Measurements from ENCODE around the gene UROS. TPM values are rescaled to one million over a fixed set of nuclear protein-coding genes. Genes with fewer than 3 reads are reported as not detected.
A peak's percentile ranks its signal among the peaks of the same experiment; 100 is the strongest.

UROS gene
- total RNA-seq, 2 experiments from 2014 or later = 43.8 to 57.9 TPM

DNA sequence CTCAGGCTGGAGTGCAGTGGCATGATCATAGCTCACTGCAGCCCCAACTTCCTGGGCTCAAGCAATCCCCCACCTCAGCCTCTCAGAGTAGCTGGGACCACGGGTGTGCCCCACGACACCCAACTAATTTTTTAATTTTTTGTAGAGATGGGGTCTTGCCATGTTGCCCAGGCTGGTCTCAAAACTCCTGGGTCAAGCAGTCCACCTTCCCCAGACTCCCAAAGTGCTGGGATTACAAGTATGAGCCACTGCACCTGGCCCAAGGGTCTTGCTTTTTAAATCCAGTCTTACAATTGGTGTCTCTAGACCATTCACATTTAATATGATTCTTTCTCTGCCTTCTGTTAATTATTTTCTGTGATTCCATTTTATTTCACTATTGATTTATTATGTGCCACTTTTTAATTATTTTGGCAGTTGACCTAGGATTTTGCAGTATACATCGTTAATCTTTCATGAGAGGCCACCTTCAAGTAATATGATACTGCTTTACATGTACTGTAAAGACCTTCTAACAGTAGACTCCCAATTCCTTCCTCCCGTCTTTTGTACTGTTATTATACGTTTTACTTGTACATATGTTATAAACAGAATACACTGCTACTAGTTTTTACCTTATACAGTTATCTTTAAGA, 66.1 kb downstream of the UROS start:
- CTCF ChIA-PET = no interaction called here
- Mint-ChIP-seq H3K27me3 (no peaks in the 10 kb centered on the region), H3K9me3 (ENCODE audit: low read depth) (no peaks in the 10 kb centered on the region), H3K36me3 (peaks cover 51% of the 10 kb centered on the region), H3K27ac (no peak overlapping the region), H3K4me1 (no peaks in the 10 kb centered on the region), H3K4me3 (no peak overlapping the region)
- DNase-seq = no peak
- no peak for ATAC-seq

DNA sequence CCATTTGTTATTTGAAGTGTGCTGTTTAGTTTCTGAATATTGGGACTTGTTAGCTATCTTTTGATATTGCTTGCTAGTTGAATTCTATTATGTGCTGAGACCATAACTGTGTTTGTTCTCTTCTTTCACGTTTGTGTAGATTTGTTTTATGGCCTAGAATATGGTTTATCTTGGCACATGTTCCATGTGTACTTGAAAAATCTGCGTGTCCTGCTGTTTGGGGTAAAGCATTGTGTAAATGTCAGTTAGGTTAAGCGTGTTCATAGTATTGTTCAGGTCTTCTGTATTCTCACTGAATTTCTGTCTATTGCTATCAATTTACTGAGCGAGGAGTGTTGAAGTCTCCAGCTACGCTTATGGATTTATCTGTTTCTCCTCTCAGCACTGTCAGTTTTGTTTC, 66.9 kb downstream of the UROS start:
- peaks cover 48% of the 10 kb centered on the region for H3K36me3 Mint-ChIP-seq
- ATAC-seq = no peak
- H3K27ac Mint-ChIP-seq = no peak overlapping the region

DNA sequence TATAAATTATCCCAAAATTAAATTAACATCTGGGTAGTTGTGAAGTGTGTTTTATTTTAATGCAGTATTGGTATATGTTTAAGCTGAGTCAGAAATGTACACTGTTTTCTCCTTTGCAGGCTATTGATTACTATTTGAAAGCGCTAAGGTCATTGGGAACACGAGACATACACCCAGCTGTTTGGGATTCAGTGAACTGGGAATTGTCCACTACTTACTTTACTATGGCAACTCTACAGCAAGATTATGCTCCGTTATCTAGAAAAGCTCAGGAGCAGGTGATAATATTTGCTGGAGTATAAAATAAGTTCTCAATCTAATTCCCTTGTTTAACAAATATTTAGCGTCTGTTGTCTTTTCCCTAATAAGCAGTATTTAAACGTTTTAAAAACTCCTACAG, 75.6 kb downstream of the UROS start:
- no peak for DNase-seq
- Mint-ChIP-seq H3K4me1 (peaks cover 5% of the 10 kb centered on the region), H3K27me3 (no peaks in the 10 kb centered on the region), H3K27ac (no peak overlapping the region), H3K9me3 (ENCODE audit: low read depth) (no peaks in the 10 kb centered on the region), H3K36me3 (peaks cover 63% of the 10 kb centered on the region), H3K4me3 (no peak overlapping the region)
- CTCF ChIA-PET = no interaction called here
- no peak for ATAC-seq

More for the DNA sequence above, 66.9 kb downstream of the UROS start:
- no peak for DNase-seq
- CTCF ChIA-PET = no interaction called here
- Mint-ChIP-seq H3K27me3 (no peaks in the 10 kb centered on the region), H3K4me1 (no peaks in the 10 kb centered on the region), H3K9me3 (ENCODE audit: low read depth) (no peaks in the 10 kb centered on the region), H3K4me3 (no peak overlapping the region)

GRCh38 chr10:125744909-125745308, 78.1 kb downstream of the UROS start:
- CTCF ChIA-PET = no interaction called here
- Mint-ChIP-seq H3K4me1 (peaks cover 5% of the 10 kb centered on the region), H3K9me3 (ENCODE audit: low read depth) (no peaks in the 10 kb centered on the region), H3K4me3 (no peak overlapping the region), H3K36me3 (peaks cover 60% of the 10 kb centered on the region), H3K27me3 (no peaks in the 10 kb centered on the region), H3K27ac (no peak overlapping the region)
- DNase-seq = no peak
- ATAC-seq = no peak

DNA sequence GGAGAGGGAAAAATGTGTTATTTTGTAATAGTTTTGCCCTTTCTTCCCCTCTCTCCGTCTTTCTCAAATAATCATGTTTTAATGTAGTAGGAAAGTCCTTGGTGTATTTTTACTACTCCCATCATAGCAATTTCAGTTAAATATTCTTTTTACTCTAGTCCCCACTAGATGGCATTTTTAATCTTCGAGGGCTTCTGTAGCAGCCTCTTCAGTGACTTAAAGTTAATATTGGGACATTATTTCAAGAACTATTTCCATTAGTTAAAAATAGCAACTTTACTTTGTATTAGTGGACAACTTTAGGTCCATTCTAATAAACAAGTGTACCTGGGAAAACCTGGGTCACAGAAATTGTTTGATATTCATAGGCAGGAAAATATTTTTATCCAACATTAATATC, 80.6 kb downstream of the UROS start:
- peaks cover 56% of the 10 kb centered on the region for H3K36me3 Mint-ChIP-seq
- CTCF ChIA-PET = no interaction called here
- peaks cover 5% of the 10 kb centered on the region for H3K4me1 Mint-ChIP-seq
- ATAC-seq (no peak), DNase-seq (no peak)
- H3K27me3 Mint-ChIP-seq = no peaks in the 10 kb centered on the region
- no peak overlapping the region for H3K27ac Mint-ChIP-seq
- H3K9me3 Mint-ChIP-seq (ENCODE audit: low read depth) = no peaks in the 10 kb centered on the region
- no peak overlapping the region for H3K4me3 Mint-ChIP-seq

- ATAC-seq (no peak), DNase-seq (no peak)
- Mint-ChIP-seq H3K4me1 (no peaks in the 10 kb centered on the region), H3K4me3 (no peak overlapping the region), H3K36me3 (peaks cover 61% of the 10 kb centered on the region), H3K9me3 (ENCODE audit: low read depth) (no peaks in the 10 kb centered on the region), H3K27ac (no peak overlapping the region), H3K27me3 (no peaks in the 10 kb centered on the region)
- CTCF ChIA-PET = no interaction called here
These were observed 82.9 kb downstream of the UROS start for GRCh38 chr10:125739994-125740679.

Small RNA genes within 50 kb of the gene (microRNA-seq; reads per million reads assigned to microRNA genes)
- 43.0 reads per million, percentile 55 among the genes with 10 or more reads in this experiment for gene MIR4484

Other genes starting within 250 kb of the UROS start
- gene TEX36, start 140.1 kb downstream of the UROS start, total RNA-seq = not detected
- gene EDRF1, start 103.5 kb downstream of the UROS start, total RNA-seq = 10 to 100 TPM; 36.6 to 38.3 TPM
- not detected for gene MMP21, start 47.4 kb downstream of the UROS start, total RNA-seq
- gene BCCIP, start 288 bp upstream of the UROS start, total RNA-seq = 10 to 100 TPM; 53.1 to 77.0 TPM
- 10 to 100 TPM; 12.1 to 16.0 TPM for gene DHX32, start 58.0 kb upstream of the UROS start, total RNA-seq
- gene FANK1, start 73.3 kb upstream of the UROS start, total RNA-seq = under 1 TPM in 1 of 2 experiments, not detected in 1; 0.49 TPM

All from activated CD8-positive, alpha-beta memory T cell treated with anti-CD3 and anti-CD28 coated beads, Interleukin-2, amount 10 ng/mL, durations not matched to agents 7 days and 5 days (primary cell).